Vagina (tissue), 2 donors: ENCODE results near the gene HACD2. TPM values are rescaled to one million over a fixed set of nuclear protein-coding genes. Genes with fewer than 3 reads are reported as not detected.

ENCODE experiments used
- DNase-seq, 2 donors: peaks; one replicate each; pipeline ENCODE4 v3.0.0-alpha.2; 2017; ENCODE audit errors: extremely low spot score in 2 of 2
- H3K27ac ChIP-seq: fragments of 200-600 bp; sonication (generic); one replicate; pipeline ENCODE4 v1.5.1; 2019
- H3K27me3 ChIP-seq: fragments of 200-600 bp; sonication (generic); one replicate; pipeline ENCODE4 v1.5.1; 2019
- H3K36me3 ChIP-seq, 2 donors: fragments of 200-600 bp; sonication (generic); one replicate each; pipeline ENCODE4 v1.5.1; 2017 to 2019
- H3K4me1 ChIP-seq: fragments of 200-600 bp; sonication (generic); one replicate; pipeline ENCODE4 v1.5.1; 2019
- H3K4me3 ChIP-seq, 2 donors: fragments of 200-600 bp; sonication (generic); 1 replicate in 1 of 2; 2 replicates in 1 of 2; pipeline ENCODE4 v1.5.1; 2016 to 2019
- H3K9me3 ChIP-seq: fragments of 200-600 bp; sonication (generic); one replicate; pipeline ENCODE4 v1.5.1; 2019
- CTCF ChIP-seq, 3 experiments: fragments of 450-650 bp in 2 of 3; fragments of 200-600 bp in 1 of 3; sonication (generic) in 1 of 3; IDR thresholded peaks; one replicate each; pipeline ENCODE4 v1.5.1; 2017 to 2019; ENCODE audit warnings: antibody characterized with exemption in 3 of 3, mild to moderate bottlenecking in 2 of 3, moderate library complexity in 2 of 3
- POLR2A ChIP-seq, 2 donors: fragments of 450-650 bp; IDR thresholded peaks; one replicate each; pipeline ENCODE4 v1.6.1; 2017; ENCODE audit warnings: antibody characterized with exemption in 2 of 2, mild to moderate bottlenecking in 2 of 2, moderate library complexity in 2 of 2
- POLR2AphosphoS5 ChIP-seq, 2 donors: sonication (generic); formaldehyde crosslinking; IDR thresholded peaks; one replicate each; pipeline ENCODE4 v1.9.0; 2017; ENCODE audit warnings: antibody characterized with exemption in 2 of 2, mild to moderate bottlenecking in 2 of 2, low read depth in 1 of 2; ENCODE audit not compliant: insufficient read depth in 1 of 2
- intact Hi-C: fragments of 100-400 bp; cut with DNase I; formaldehyde crosslinking; loops from one replicate; pipeline ENCODE4 v1.15.1; 2023
- total RNA-seq: library from RNA; depleted of rRNA; stranded (reverse); fragments of >200 nt; gene quantifications from one replicate; pipeline ENCODE4 v1.2.3, GENCODE V29; 2016

Gene HACD2
- total RNA-seq, 1 donor from 2014 or later = 26.3 TPM

GRCh38 chr3:123521179-123521969, 63.5 kb downstream of the HACD2 start:
- Histone ChIP-seq H3K27ac (no peak overlapping the region), H3K9me3 (no peaks in the 10 kb centered on the region), H3K27me3 (no peaks in the 10 kb centered on the region), H3K4me3 (no peak overlapping the region), H3K36me3 (peaks cover 0 to 7% of the 10 kb centered on the region in 2 donors), H3K4me1 (peaks cover 5% of the 10 kb centered on the region)
- TF ChIP-seq POLR2A (IDR thresholded peaks at IDR 0.05) = no peak
- TF ChIP-seq POLR2AphosphoS5 (IDR thresholded peaks at IDR 0.05; ENCODE audit: insufficient read depth in 1 of 2, low read depth in 1 of 2) = no peak
- TF ChIP-seq CTCF (IDR thresholded peaks at IDR 0.05) = no peak
- intact Hi-C loops = no loop called here
- DNase-seq = no peak

- no peak overlapping the region for H3K27ac ChIP-seq
Observed at GRCh38 chr3:123520656-123521055, 64.2 kb downstream of the HACD2 start.

GRCh38 chr3:123518892-123519485, 65.9 kb downstream of the HACD2 start:
- intact Hi-C loops = no loop called here
- H3K27ac ChIP-seq = no peak overlapping the region
- no peak for TF ChIP-seq POLR2A (IDR thresholded peaks at IDR 0.05)
- no peak for TF ChIP-seq POLR2AphosphoS5 (IDR thresholded peaks at IDR 0.05; ENCODE audit: insufficient read depth in 1 of 2, low read depth in 1 of 2)
- no peak for TF ChIP-seq CTCF (IDR thresholded peaks at IDR 0.05)

More at GRCh38 chr3:123520656-123521055, 64.2 kb downstream of the HACD2 start:
- Histone ChIP-seq H3K36me3 (no peaks in the 10 kb centered on the region), H3K4me3 (no peak overlapping the region), H3K9me3 (no peaks in the 10 kb centered on the region), H3K4me1 (peaks cover 5% of the 10 kb centered on the region), H3K27me3 (no peaks in the 10 kb centered on the region)
- no peak for DNase-seq
- intact Hi-C loops = no loop called here
- TF ChIP-seq POLR2A (IDR thresholded peaks at IDR 0.05) (no peak), CTCF (IDR thresholded peaks at IDR 0.05) (no peak), POLR2AphosphoS5 (IDR thresholded peaks at IDR 0.05; ENCODE audit: insufficient read depth in 1 of 2, low read depth in 1 of 2) (no peak)

GRCh38 chr3:123511726-123512125, 73.1 kb downstream of the HACD2 start:
- intact Hi-C loops = no loop called here
- H3K4me1 ChIP-seq = no peaks in the 10 kb centered on the region
- H3K4me3 ChIP-seq = no peak overlapping the region
- peaks cover 0 to 22% of the 10 kb centered on the region in 2 donors for H3K36me3 ChIP-seq
- no peaks in the 10 kb centered on the region for H3K9me3 ChIP-seq
- no peak for TF ChIP-seq CTCF (IDR thresholded peaks at IDR 0.05)
- no peak for TF ChIP-seq POLR2AphosphoS5 (IDR thresholded peaks at IDR 0.05; ENCODE audit: insufficient read depth in 1 of 2, low read depth in 1 of 2)
- TF ChIP-seq POLR2A (IDR thresholded peaks at IDR 0.05) = no peak
- no peak overlapping the region for H3K27ac ChIP-seq
- DNase-seq = no peak
- H3K27me3 ChIP-seq = no peaks in the 10 kb centered on the region

More at GRCh38 chr3:123518892-123519485, 65.9 kb downstream of the HACD2 start:
- Histone ChIP-seq H3K4me1 (peaks cover 5% of the 10 kb centered on the region), H3K36me3 (no peaks in the 10 kb centered on the region), H3K9me3 (no peaks in the 10 kb centered on the region), H3K4me3 (no peak overlapping the region), H3K27me3 (no peaks in the 10 kb centered on the region)
- no peak for DNase-seq

- no peak overlapping the region for H3K27ac ChIP-seq
- no peak overlapping the region for H3K4me3 ChIP-seq
- H3K9me3 ChIP-seq = no peaks in the 10 kb centered on the region
- TF ChIP-seq CTCF (IDR thresholded peaks at IDR 0.05) = no peak
- no peaks in the 10 kb centered on the region for H3K4me1 ChIP-seq
- no peak for DNase-seq
- H3K36me3 ChIP-seq = peaks cover 0 to 22% of the 10 kb centered on the region in 2 donors
- intact Hi-C loops = no loop called here
- no peaks in the 10 kb centered on the region for H3K27me3 ChIP-seq
Observed at GRCh38 chr3:123511084-123511483, 73.8 kb downstream of the HACD2 start.
